A549 treated with RU486 at 1 μM for 4 hours (cell line): Measurements from ENCODE around the gene AKR1B1. TPM values are rescaled to one million over a fixed set of nuclear protein-coding genes. Genes with fewer than 3 reads are reported as not detected.

Source experiments
- total RNA-seq: library from RNA; stranded (reverse); fragments of 200-300 nt; extraction: Qiagen RNA extraction; gene quantifications from 5 replicates; pipeline ENCODE4 v1.2.3, GENCODE V29; 2022; ENCODE audit warnings: low read depth

Gene AKR1B1
- total RNA-seq = 2,275 to 3,027 TPM (median 2,754 TPM) in 5 replicates

DNA sequence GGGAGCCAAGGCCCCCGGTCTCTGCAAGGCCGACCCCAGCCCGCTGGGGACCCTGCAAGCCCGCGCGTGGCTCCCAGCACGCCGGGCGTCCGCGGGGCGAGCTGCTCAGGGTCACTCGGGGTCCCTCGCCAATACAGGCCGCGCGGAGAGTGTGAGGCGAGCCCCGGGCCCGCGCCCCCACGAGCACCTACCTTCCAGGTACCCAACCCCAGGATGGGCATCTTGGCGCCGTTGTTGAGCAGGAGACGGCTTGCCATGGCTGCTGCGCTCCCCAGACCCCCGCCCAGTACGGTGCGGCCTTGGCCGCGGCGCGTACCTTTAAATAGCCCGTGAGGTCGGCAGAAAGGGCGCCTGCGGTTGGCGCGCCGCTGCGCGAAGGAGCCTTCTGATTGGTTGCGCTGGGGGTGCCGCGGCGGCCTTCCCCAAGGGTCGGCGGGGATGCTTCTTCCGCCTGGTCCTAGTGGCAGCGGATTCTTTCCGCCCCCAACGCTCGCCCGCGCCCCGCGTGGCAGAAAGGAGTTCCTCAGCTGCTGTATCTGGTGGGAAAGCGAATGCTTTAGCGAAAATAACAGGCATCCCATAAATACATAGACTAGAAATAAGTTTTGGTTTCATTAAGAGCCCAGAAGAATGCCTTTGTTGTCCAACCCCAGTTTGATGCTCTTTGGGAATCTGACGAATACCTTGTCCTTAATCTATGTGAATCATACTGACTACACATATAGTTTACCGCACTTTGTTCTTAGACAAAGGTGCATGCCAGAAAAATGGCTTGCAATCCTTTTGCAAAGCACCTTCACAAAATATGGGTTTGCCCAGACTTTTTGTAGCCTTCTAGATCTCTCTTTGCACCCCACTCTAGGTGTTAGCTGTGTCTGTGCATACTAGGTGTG lies at the start of gene AKR1B1:
Gene AKR1B1, minus strand, starts transcription at position 295 of the 893 bp plus-strand sequence. Its CDS starts 38 bp downstream, at position 257.

Other genes starting within 250 kb of the AKR1B1 start
- 26.6 to 40.6 TPM (median 32.4 TPM) in 5 replicates for gene SLC35B4, start 142.2 kb downstream of the AKR1B1 start, total RNA-seq
- 2,264 to 2,613 TPM (median 2,442 TPM) in 5 replicates for gene AKR1B10, start 68.5 kb upstream of the AKR1B1 start, total RNA-seq
- 29.6 to 59.9 TPM (median 40.5 TPM) in 5 replicates for gene AKR1B15, start 90.0 kb upstream of the AKR1B1 start, total RNA-seq
- 16.6 to 22.6 TPM (median 19.5 TPM) in 5 replicates for gene BPGM, start 187.8 kb upstream of the AKR1B1 start, total RNA-seq